ENCODE results near the gene MMEL1. TPM values are rescaled to one million over a fixed set of nuclear protein-coding genes. Genes with fewer than 3 reads are reported as not detected.
A peak's percentile ranks its signal among the peaks of the same experiment; 100 is the strongest.

The MMEL1 gene
- total and polyA plus RNA-seq, 8 donors: 0.39 to 8.7 (median 2.5) TPM

GRCh38 chr1:2604844-2605508 is 27.8 kb downstream of the MMEL1 start:
- Histone ChIP-seq H3K27ac (no peak overlapping the region), H3K9me3 (no peaks in the 10 kb centered on the region), H3K4me3 (no peak overlapping the region), H3K36me3 (no peaks in the 10 kb centered on the region), H3K27me3 (no peaks in the 10 kb centered on the region), H3K4me1 (no peaks in the 10 kb centered on the region)
- FAIRE-seq (no peak), ATAC-seq (no peak), DNase-seq (peak in 1 of 6 donors; percentile 58)
- TF ChIP-seq, protein P1, sequence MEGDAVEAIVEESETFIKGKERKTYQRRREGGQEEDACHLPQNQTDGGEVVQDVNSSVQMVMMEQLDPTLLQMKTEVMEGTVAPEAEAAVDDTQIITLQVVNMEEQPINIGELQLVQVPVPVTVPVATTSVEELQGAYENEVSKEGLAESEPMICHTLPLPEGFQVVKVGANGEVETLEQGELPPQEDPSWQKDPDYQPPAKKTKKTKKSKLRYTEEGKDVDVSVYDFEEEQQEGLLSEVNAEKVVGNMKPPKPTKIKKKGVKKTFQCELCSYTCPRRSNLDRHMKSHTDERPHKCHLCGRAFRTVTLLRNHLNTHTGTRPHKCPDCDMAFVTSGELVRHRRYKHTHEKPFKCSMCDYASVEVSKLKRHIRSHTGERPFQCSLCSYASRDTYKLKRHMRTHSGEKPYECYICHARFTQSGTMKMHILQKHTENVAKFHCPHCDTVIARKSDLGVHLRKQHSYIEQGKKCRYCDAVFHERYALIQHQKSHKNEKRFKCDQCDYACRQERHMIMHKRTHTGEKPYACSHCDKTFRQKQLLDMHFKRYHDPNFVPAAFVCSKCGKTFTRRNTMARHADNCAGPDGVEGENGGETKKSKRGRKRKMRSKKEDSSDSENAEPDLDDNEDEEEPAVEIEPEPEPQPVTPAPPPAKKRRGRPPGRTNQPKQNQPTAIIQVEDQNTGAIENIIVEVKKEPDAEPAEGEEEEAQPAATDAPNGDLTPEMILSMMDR (IDR thresholded peaks at IDR 0.05): no peak
- intact Hi-C loops (cut with DNase I): no loop called here
- 59 to 71% methylated on average over 14 of the region's 14 CpGs for WGBS, 2 donors

DNA sequence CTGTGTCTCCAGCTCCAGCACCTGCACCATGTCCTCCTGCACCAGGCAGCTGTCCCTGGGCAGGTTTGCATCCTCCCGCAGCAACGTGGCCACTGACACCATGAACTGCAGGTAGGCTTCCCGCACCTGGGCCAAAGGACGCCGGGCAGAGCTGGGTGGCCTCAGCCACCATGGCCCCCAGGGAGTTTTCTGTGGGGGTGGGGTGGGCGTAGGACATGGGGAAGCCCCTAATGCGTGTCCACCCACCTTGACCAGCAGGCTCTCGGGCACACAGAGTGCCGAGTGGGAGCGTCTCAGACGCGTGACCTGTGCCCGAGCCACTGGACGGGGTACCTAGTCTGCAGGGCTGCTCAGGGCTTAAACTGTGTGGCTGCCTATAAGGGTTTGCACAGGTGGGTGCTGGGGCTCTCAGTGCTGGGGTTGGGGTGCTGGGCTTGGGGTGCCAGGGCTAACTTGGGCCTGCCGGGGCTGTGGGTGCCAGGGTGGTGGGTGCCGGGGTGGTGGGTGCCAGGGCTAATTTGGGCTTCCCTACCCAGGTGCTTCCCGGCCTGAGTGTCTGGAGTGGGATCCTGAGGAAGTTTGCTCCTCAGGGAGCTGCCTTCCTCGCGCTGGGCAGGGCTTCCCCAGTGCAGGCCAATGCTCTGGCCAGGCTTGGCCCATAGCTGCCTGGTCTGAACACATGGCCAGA is 28.5 kb downstream of the MMEL1 start:
- FAIRE-seq (no peak), DNase-seq (peak in 1 of 6 donors; percentile 45), ATAC-seq (no peak)
- H3K4me3 ChIP-seq: no peak overlapping the region
- 70 to 71% methylated on average over 19 of the region's 19 CpGs for WGBS, 2 donors
- TF ChIP-seq, protein P1 (IDR thresholded peaks at IDR 0.05): no peak
- H3K4me1 ChIP-seq: no peaks in the 10 kb centered on the region
- intact Hi-C loops (cut with DNase I): no loop called here
- H3K36me3 ChIP-seq: no peaks in the 10 kb centered on the region
- no peak overlapping the region for H3K27ac ChIP-seq
- H3K9me3 ChIP-seq: no peaks in the 10 kb centered on the region
- no peaks in the 10 kb centered on the region for H3K27me3 ChIP-seq

DNA sequence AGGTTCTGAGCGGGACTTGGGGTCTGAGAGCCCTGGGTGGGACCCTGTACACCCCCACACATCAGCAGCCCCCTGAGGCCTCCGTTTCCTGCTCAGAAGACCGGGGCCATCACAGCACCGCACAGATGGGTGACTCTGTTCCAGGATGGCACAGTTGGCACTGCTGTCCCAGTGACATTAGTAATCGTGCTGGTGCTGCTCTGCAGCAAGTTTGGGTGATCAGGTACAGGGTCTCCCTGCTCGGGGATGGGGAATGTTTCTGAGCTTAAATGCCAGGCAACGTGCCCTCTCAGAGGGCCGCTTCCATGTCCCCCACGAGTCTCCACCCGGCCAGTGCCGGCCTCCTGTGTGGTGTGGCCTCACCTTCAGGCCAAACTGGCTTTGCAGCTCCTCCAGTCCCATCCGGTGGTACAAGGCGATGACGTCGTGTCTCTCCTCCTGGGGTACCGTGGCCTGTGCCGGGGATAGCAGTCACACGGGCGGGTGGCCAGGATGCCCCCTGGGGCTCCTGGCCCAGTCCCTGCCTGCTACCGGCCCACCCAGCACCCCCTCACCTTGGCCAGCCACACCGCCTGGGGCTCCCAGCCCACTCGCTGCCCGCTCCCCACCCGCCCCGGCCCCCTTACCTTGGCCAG is 29.2 kb downstream of the MMEL1 start:
- Histone ChIP-seq H3K4me3 (no peak overlapping the region), H3K27me3 (no peaks in the 10 kb centered on the region), H3K9me3 (no peaks in the 10 kb centered on the region), H3K36me3 (no peaks in the 10 kb centered on the region), H3K4me1 (no peaks in the 10 kb centered on the region), H3K27ac (no peak overlapping the region)
- FAIRE-seq (no peak), ATAC-seq (no peak), DNase-seq (no peak)
- 54 to 60% methylated on average over 23 to 25 of the region's 25 CpGs for WGBS, 2 donors
- TF ChIP-seq, protein P1 (IDR thresholded peaks at IDR 0.05): no peak
- intact Hi-C loops (cut with DNase I): no loop called here

DNA sequence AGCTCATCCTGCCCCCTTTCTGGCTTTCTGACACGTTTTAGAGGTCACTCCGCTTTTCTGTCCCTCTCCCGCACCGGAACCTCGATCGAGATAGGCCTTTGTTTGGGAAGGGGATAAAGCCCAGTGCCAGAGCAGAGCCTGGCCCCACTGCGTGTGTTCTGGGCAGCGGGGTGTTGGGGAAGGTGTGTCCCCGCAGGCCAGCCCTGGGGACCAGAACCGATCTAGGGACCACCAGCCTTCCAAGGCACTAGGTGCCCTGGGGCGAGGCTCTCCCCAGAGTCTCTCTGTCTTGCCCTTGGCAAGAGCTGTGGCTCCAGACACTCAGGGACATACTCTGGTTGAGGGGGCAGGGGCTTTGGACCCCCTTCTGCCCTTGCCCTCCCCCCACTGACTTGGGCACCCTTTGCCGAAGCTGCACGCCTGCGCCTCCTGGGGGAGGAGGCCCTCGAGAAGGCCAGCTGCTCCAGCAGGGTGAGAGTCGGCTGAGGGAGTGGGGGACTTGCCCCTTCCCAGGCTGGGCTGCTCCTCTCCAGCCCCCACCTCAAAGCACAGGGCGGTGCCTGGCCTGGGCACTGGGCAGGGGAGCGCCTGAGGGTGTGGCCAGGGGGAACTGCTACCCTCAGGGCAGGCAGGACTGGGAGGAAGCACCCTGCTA is 29.8 kb downstream of the MMEL1 start:
- intact Hi-C loops (cut with DNase I): no loop called here
- TF ChIP-seq, protein P1 (IDR thresholded peaks at IDR 0.05): no peak
- ATAC-seq (no peak), FAIRE-seq (no peak), DNase-seq (no peak)
- Histone ChIP-seq H3K27me3 (no peaks in the 10 kb centered on the region), H3K4me3 (no peak overlapping the region), H3K36me3 (no peaks in the 10 kb centered on the region), H3K9me3 (no peaks in the 10 kb centered on the region), H3K4me1 (no peaks in the 10 kb centered on the region), H3K27ac (no peak overlapping the region)
- WGBS, 2 donors: 64 to 71% methylated on average over 17 to 18 of the region's 18 CpGs

Data from pancreas (tissue), 10 donors.